GM18517 (cell line): ENCODE results near the gene ERC1.
"Not testable (repeated sequence)": the region's sequence is repeated elsewhere in the genome, so short reads cannot be mapped to it uniquely, and the experiment has no call there.

Experiments
- ATAC-seq: cut with Tn5 transposase; IDR thresholded peaks from one replicate; pipeline ENCODE4 v1.9.1; 2021; ENCODE audit warnings: mild to moderate bottlenecking, moderate library complexity; ENCODE audit not compliant: unreplicated experiment

The ERC1 gene

GRCh38 chr12:1069846-1070245 is 78.8 kb downstream of the ERC1 start:
- ATAC-seq = no peak

- ATAC-seq = no peak
Observed at GRCh38 chr12:1071182-1071581, 80.2 kb downstream of the ERC1 start.

GRCh38 chr12:1073652-1074051 is 82.6 kb downstream of the ERC1 start:
- ATAC-seq = no peak

- no peak for ATAC-seq
Observed at GRCh38 chr12:1077036-1077803, 86.2 kb downstream of the ERC1 start.

- ATAC-seq = no peak
Observed at GRCh38 chr12:1078002-1078401, 87.0 kb downstream of the ERC1 start.

- no peak for ATAC-seq
Observed at GRCh38 chr12:1080520-1081223, 89.6 kb downstream of the ERC1 start.

GRCh38 chr12:1083151-1083888 is 92.3 kb downstream of the ERC1 start:
- ATAC-seq = no peak

GRCh38 chr12:1083889-1084262 is 92.9 kb downstream of the ERC1 start:
- no peak for ATAC-seq

GRCh38 chr12:1091350-1091749 is 100.3 kb downstream of the ERC1 start:
- no peak for ATAC-seq

GRCh38 chr12:1093166-1093751 is 102.2 kb downstream of the ERC1 start:
- no peak for ATAC-seq

- ATAC-seq = no peak
Observed at GRCh38 chr12:1094714-1095113, 103.7 kb downstream of the ERC1 start.

GRCh38 chr12:1099158-1099557 is 108.1 kb downstream of the ERC1 start:
- no peak for ATAC-seq

- not testable (repeated sequence) for ATAC-seq
Observed at GRCh38 chr12:1099618-1100017, 108.6 kb downstream of the ERC1 start.

- ATAC-seq = no peak
Observed at GRCh38 chr12:1102115-1102514, 111.1 kb downstream of the ERC1 start.

- no peak for ATAC-seq
Observed at GRCh38 chr12:1102791-1103450, 111.9 kb downstream of the ERC1 start.

- ATAC-seq = no peak
Observed at GRCh38 chr12:1103632-1104031, 112.6 kb downstream of the ERC1 start.

GRCh38 chr12:1104088-1104800 is 113.2 kb downstream of the ERC1 start:
- ATAC-seq = no peak

GRCh38 chr12:1107669-1108068 is 116.6 kb downstream of the ERC1 start:
- ATAC-seq = no peak

- ATAC-seq = peak; percentile 86
Observed at GRCh38 chr12:1108276-1108675, 117.3 kb downstream of the ERC1 start.
